ENCODE measurements around the gene RASIP1.

GRCh38 chr19:48696353-48697010 lies 43.9 kb downstream of the RASIP1 start:
- TF ChIP-seq POLR2A (IDR thresholded peaks at IDR 0.05; ENCODE audit: low read length) (no peak), GATA1 (IDR thresholded peaks at IDR 0.05; ENCODE audit: low read depth, low read length) (no peak)

All from erythroblast (primary cell).